GM21381 (cell line): ENCODE results near the gene KDM5D.

Experiments used
- ATAC-seq: cut with Tn5 transposase; IDR thresholded peaks from one replicate; pipeline ENCODE4 v1.9.1; 2021; ENCODE audit warnings: mild to moderate bottlenecking, moderate library complexity; ENCODE audit not compliant: unreplicated experiment

KDM5D gene

GRCh38 chrY:19744381-19745378, at the start of gene KDM5D:
Gene KDM5D (minus strand): TSS chrY:19744726. CDS start chrY:19744534, 192 bp downstream.
- peak; percentile 75 for ATAC-seq

DNA sequence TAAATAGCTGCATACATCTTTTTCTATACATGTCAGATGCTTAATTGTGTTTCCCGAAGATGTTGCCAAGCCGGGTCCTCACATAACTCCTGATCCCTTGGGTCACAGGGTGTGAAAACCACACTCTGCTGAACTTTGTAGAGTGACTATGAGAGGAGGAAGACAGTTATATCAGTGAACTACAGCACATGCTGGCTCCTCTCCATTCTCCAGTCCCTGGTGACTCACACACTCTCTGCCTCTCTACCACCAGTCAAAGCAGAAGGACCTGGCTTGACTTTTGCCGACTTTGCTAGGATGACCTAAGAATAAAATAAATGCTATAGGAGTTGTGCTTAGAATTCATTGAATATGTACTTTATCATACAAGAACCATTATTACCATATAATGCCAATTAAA, 23.8 kb upstream of the KDM5D start:
- no peak for ATAC-seq

GRCh38 chrY:19743331-19743730, 1.2 kb downstream of the KDM5D start:
- ATAC-seq: no peak

DNA sequence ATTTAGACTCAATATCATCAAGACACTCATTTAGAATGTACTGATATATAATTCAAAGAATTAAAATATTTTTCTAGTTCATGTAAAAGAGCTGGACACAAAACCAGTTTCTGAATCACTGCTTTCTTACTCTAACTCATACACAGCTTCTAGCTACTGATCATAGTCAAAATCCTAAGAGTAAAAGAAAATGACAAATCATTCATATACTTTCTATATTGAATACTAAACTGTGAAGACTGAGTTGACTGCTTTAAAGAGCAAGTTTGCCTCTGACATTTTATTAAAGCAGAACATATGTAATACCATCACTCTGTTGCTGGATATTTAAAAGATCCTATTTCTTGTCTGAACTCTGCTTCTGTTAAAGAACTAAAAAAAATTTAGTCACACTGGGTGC, 2.4 kb downstream of the KDM5D start:
- no peak for ATAC-seq

DNA sequence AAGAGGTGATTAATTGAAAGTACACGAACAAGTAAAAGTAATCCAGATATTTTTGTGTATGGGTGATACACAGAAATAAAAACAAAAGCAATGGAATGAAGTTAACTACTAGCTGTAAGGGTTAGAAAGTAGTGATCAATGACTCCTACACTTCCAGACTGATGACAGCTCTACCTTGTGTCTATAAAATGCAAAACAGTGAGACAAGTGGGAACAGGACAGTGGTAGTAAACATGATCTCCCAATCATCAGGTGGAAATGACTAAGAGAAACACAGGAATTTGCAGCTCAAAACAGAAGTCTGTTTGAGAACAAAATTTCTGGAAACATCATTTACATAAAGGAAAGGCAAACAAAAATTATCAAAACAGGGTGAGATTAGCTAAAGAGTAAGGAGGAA, 10.1 kb downstream of the KDM5D start:
- no peak for ATAC-seq

- ATAC-seq: peak; percentile 96
Observed at GRCh38 chrY:19717950-19718349, 26.6 kb downstream of the KDM5D start.

DNA sequence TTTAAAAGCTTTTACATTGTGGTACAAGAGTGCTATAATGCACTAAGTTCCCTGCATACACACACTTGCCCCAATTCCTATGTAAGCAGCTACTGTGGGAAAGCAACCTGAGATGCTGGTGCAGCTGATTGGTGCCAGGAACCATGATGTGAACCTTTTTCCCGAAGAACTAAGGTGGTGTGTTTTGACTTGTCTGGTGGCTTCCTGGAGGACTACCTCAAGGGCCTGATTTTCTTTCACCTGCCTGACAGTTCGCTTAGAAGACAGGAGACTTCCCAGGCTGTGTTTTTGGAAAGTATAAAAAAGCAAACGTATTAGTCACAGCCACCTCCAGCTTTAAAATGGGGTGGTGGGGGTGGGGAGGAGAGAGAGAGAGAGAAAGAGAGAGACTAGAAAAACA, 27.4 kb downstream of the KDM5D start:
- no peak for ATAC-seq

- ATAC-seq: no peak
Observed at GRCh38 chrY:19715226-19715625, 29.3 kb downstream of the KDM5D start.

GRCh38 chrY:19713430-19713829, 31.1 kb downstream of the KDM5D start:
- no peak for ATAC-seq

- ATAC-seq: no peak
Observed at GRCh38 chrY:19706273-19706672, 38.3 kb downstream of the KDM5D start.

GRCh38 chrY:19698495-19698894, 46.0 kb downstream of the KDM5D start:
- no peak for ATAC-seq

DNA sequence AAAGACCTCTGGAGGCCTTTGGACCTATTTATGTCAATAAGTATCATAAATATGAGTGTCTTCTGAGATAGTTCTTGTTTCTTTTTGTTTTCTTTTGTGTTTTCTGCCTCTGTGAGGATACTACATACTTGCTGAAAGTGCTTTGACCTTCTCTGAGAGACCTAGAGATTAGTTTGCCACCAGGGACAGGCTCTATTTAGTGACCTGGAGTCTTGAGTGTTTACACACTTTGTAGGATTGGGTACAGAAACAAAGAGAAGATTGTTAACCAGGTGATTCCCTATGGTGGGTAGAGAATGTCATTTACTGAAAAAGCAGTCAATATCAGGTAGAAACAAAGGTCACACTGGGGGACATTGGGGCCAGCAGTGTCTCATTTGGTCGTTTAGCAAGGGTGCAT, 63.7 kb downstream of the KDM5D start:
- ATAC-seq: no peak
